RWPE2 (cell line): ENCODE measurements around the gene JADE2.

Source experiments
- ATAC-seq: fragments of 200-7000 bp; cut with Tn5 transposase; 3 replicates; pipeline ENCODE4 v1.9.1; 2021; ENCODE audit warnings: low read depth
- DNase-seq: peaks from one replicate; pipeline ENCODE4 v3.0.0-alpha.2; 2020; ENCODE audit warnings: low spot score
- H3K27ac ChIP-seq: fragments of 450-650 bp; 2 replicates; pipeline ENCODE4 v1.5.1; 2017; ENCODE audit warnings: mild to moderate bottlenecking; ENCODE audit not compliant: poor library complexity, severe bottlenecking
- H3K27me3 ChIP-seq: fragments of 250-450 bp; sonication (Bioruptor Pico); 2 replicates; pipeline ENCODE4 v1.5.1; 2021; ENCODE audit warnings: mild to moderate bottlenecking, moderate library complexity; ENCODE audit not compliant: insufficient read depth, poor library complexity, severe bottlenecking
- H3K36me3 ChIP-seq: fragments of 250-450 bp; sonication (Bioruptor Pico); 2 replicates; pipeline ENCODE4 v1.5.1; 2020; ENCODE audit warnings: low read depth, mild to moderate bottlenecking, moderate library complexity
- H3K4me1 ChIP-seq: fragments of 250-450 bp; sonication (Bioruptor Pico); 2 replicates; pipeline ENCODE4 v1.5.1; 2021; ENCODE audit warnings: mild to moderate bottlenecking, moderate library complexity; ENCODE audit not compliant: insufficient read depth, poor library complexity, severe bottlenecking
- H3K4me3 ChIP-seq: fragments of 250-450 bp; sonication (Bioruptor Pico); 2 replicates; pipeline ENCODE4 v1.5.1; 2021; ENCODE audit warnings: mild to moderate bottlenecking, moderate library complexity; ENCODE audit not compliant: severe bottlenecking
- H3K9me3 ChIP-seq: fragments of 250-450 bp; sonication (Bioruptor Pico); 2 replicates; pipeline ENCODE4 v1.5.1; 2021; ENCODE audit warnings: mild to moderate bottlenecking, moderate library complexity; ENCODE audit not compliant: severe bottlenecking
- TF ChIP-seq, protein P1 (sequence below): fragments of 450-650 bp; IDR thresholded peaks from one replicate; pipeline ENCODE4 v1.5.1; 2017; ENCODE audit warnings: mild to moderate bottlenecking, moderate library complexity; ENCODE audit not compliant: poor library complexity, severe bottlenecking

Gene JADE2

DNA sequence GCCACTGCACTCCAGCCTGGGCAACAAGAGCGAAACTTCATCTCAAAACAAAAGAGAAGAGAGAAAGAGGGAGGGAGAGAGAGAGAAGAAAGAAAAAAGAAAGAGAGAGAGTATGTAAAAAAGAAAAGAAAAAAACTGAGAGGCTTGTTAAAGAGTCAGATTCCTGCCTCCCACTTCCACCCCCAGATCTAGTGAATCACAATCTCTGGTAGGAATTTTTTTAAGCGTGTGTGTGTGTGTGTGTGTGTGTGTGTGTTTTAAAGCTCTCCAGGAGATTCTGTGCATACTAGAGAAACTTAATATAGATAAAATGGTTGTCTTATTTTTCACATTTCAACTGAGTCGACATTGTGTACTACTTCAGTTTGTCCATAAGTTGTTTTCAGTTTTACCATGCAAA, 75.1 kb downstream of the JADE2 start:
- no peaks in the 10 kb centered on the region for H3K4me1 ChIP-seq
- DNase-seq (no peak), ATAC-seq (no peak)
- peaks cover 26% of the 10 kb centered on the region for H3K36me3 ChIP-seq
- no peaks in the 10 kb centered on the region for H3K9me3 ChIP-seq
- no peak overlapping the region for H3K27ac ChIP-seq
- no peak overlapping the region for H3K4me3 ChIP-seq
- TF ChIP-seq, protein P1, sequence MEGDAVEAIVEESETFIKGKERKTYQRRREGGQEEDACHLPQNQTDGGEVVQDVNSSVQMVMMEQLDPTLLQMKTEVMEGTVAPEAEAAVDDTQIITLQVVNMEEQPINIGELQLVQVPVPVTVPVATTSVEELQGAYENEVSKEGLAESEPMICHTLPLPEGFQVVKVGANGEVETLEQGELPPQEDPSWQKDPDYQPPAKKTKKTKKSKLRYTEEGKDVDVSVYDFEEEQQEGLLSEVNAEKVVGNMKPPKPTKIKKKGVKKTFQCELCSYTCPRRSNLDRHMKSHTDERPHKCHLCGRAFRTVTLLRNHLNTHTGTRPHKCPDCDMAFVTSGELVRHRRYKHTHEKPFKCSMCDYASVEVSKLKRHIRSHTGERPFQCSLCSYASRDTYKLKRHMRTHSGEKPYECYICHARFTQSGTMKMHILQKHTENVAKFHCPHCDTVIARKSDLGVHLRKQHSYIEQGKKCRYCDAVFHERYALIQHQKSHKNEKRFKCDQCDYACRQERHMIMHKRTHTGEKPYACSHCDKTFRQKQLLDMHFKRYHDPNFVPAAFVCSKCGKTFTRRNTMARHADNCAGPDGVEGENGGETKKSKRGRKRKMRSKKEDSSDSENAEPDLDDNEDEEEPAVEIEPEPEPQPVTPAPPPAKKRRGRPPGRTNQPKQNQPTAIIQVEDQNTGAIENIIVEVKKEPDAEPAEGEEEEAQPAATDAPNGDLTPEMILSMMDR, result no peak
- H3K27me3 ChIP-seq, result no peaks in the 10 kb centered on the region

- no peaks in the 10 kb centered on the region for H3K27me3 ChIP-seq
- H3K4me1 ChIP-seq, result no peaks in the 10 kb centered on the region
- H3K27ac ChIP-seq, result no peak overlapping the region
- ATAC-seq, result peak; percentile 73
- no peak for DNase-seq
- no peak overlapping the region for H3K4me3 ChIP-seq
- H3K36me3 ChIP-seq, result peaks cover 51% of the 10 kb centered on the region
- TF ChIP-seq, protein P1, result no peak
- no peaks in the 10 kb centered on the region for H3K9me3 ChIP-seq
Measured at GRCh38 chr5:134603059-134603458, 77.6 kb downstream of the JADE2 start.

DNA sequence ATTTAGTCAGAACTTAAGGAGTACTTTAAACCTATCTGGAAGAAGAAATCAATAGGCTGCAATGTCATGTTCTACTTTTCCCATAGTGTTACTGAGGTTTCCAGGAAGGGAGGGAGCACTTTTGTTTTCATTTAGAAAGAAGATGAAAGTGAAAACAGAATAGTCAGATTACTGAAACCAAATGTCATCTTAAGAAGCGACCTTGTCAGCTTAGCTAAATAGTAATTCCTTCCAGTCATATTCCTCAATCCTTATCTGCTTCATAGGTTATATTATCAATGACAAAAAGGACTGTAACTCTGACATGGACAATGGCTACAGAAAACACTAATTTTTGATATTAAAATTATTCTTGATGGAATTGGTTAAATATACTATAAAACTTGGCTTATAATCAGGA, 79.4 kb downstream of the JADE2 start:
- peaks cover 69% of the 10 kb centered on the region for H3K36me3 ChIP-seq
- TF ChIP-seq, protein P1, result no peak
- no peaks in the 10 kb centered on the region for H3K4me1 ChIP-seq
- no peak for DNase-seq
- no peaks in the 10 kb centered on the region for H3K9me3 ChIP-seq
- no peaks in the 10 kb centered on the region for H3K27me3 ChIP-seq
- no peak overlapping the region for H3K27ac ChIP-seq
- ATAC-seq, result no peak
- no peak overlapping the region for H3K4me3 ChIP-seq

DNA sequence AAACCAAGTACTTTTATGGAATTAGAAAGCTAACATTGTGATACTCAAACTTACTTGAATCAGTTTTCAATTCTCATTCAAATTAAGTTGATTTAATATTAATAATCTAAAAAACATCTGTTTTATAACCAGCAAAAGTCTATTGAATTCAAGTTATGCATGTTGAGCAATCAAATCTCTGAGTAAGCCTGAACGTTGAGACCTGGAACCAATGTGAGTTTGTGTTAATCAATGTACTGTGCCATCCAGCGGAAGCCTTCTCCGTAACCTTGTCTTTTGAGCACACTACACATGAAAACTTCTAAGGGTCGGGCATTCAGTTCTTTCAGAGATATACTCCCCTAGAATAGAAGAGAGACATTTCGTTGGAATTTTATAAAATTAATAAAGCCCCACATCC, 81.3 kb downstream of the JADE2 start:
- Histone ChIP-seq H3K27ac (no peak overlapping the region), H3K36me3 (peaks cover 79% of the 10 kb centered on the region), H3K9me3 (no peaks in the 10 kb centered on the region), H3K4me1 (no peaks in the 10 kb centered on the region), H3K27me3 (no peaks in the 10 kb centered on the region), H3K4me3 (no peak overlapping the region)
- no peak for ATAC-seq
- TF ChIP-seq, protein P1, result no peak
- DNase-seq, result no peak

- H3K9me3 ChIP-seq, result no peaks in the 10 kb centered on the region
- no peak overlapping the region for H3K4me3 ChIP-seq
- peaks cover 94% of the 10 kb centered on the region for H3K36me3 ChIP-seq
- H3K27me3 ChIP-seq, result no peaks in the 10 kb centered on the region
- no peaks in the 10 kb centered on the region for H3K4me1 ChIP-seq
- DNase-seq, result no peak
- TF ChIP-seq, protein P1, result no peak
- ATAC-seq, result no peak
- H3K27ac ChIP-seq, result no peak overlapping the region
Measured at GRCh38 chr5:134608555-134608954, 83.1 kb downstream of the JADE2 start.
